Breast epithelium (tissue), 3 donors: ENCODE data around the gene SYNJ2BP.
"Not testable (repeated sequence)": the region's sequence is repeated elsewhere in the genome, so short reads cannot be mapped to it uniquely, and the experiment has no call there.

ENCODE experiments used
- CTCF ChIP-seq, 3 donors: fragments of 450-650 bp; IDR thresholded peaks; one replicate each; pipeline ENCODE4 v1.5.1; 2016 to 2017; ENCODE audit warnings: antibody characterized with exemption in 3 of 3, mild to moderate bottlenecking in 3 of 3, moderate library complexity in 3 of 3
- POLR2A ChIP-seq: fragments of 450-650 bp; IDR thresholded peaks from one replicate; pipeline ENCODE4 v1.6.1; 2016; ENCODE audit warnings: antibody characterized with exemption, mild to moderate bottlenecking, moderate library complexity
- POLR2AphosphoS5 ChIP-seq, 3 donors: sonication (generic); formaldehyde crosslinking; IDR thresholded peaks; one replicate each; pipeline ENCODE4 v1.6.1; 2017; ENCODE audit warnings: antibody characterized with exemption in 3 of 3

- not testable (repeated sequence) for TF ChIP-seq POLR2AphosphoS5 (IDR thresholded peaks at IDR 0.05); CTCF (IDR thresholded peaks at IDR 0.05); POLR2A
These were observed 13.6 kb downstream of the SYNJ2BP start for GRCh38 chr14:70403335-70403734.
